HG03439 (cell line): ENCODE results near the gene CD70.
"Not testable (repeated sequence)": the region's sequence is repeated elsewhere in the genome, so short reads cannot be mapped to it uniquely, and the experiment has no call there.

Experiments
- ATAC-seq: cut with Tn5 transposase; IDR thresholded peaks from one replicate; pipeline ENCODE4 v1.9.1; 2021; ENCODE audit warnings: mild to moderate bottlenecking, moderate library complexity; ENCODE audit not compliant: unreplicated experiment

CD70 gene

GRCh38 chr19:6590827-6591319 lies at the start of gene CD70:
Gene CD70 (minus strand): TSS chr19:6591150. CDS start chr19:6591002, 148 bp downstream.
- peak; percentile 44 for ATAC-seq

- not testable (repeated sequence) for ATAC-seq
Measured at GRCh38 chr19:6640333-6640732, 49.4 kb upstream of the CD70 start.

GRCh38 chr19:6639439-6639838 lies 48.5 kb upstream of the CD70 start:
- no peak for ATAC-seq

- not testable (repeated sequence) for ATAC-seq
Measured at GRCh38 chr19:6633456-6633813, 42.5 kb upstream of the CD70 start.

GRCh38 chr19:6632747-6633455 lies 42.0 kb upstream of the CD70 start:
- ATAC-seq: not testable (repeated sequence)

GRCh38 chr19:6632002-6632621 lies 41.2 kb upstream of the CD70 start:
- no peak for ATAC-seq

GRCh38 chr19:6626764-6627163 lies 35.8 kb upstream of the CD70 start:
- no peak for ATAC-seq

GRCh38 chr19:6617374-6617773 lies 26.4 kb upstream of the CD70 start:
- no peak for ATAC-seq

GRCh38 chr19:6616011-6616410 lies 25.1 kb upstream of the CD70 start:
- ATAC-seq: no peak

- no peak for ATAC-seq
Measured at GRCh38 chr19:6613711-6614110, 22.8 kb upstream of the CD70 start.

GRCh38 chr19:6610934-6611852 lies 20.2 kb upstream of the CD70 start:
- ATAC-seq: no peak

- no peak for ATAC-seq
Measured at GRCh38 chr19:6608940-6609339, 18.0 kb upstream of the CD70 start.

GRCh38 chr19:6608146-6608545 lies 17.2 kb upstream of the CD70 start:
- ATAC-seq: not testable (repeated sequence)

- ATAC-seq: not testable (repeated sequence)
Measured at GRCh38 chr19:6606276-6607070, 15.5 kb upstream of the CD70 start.

GRCh38 chr19:6604906-6605305 lies 14.0 kb upstream of the CD70 start:
- ATAC-seq: no peak

GRCh38 chr19:6602729-6603114 lies 11.8 kb upstream of the CD70 start:
- no peak for ATAC-seq

GRCh38 chr19:6601537-6602052 lies 10.6 kb upstream of the CD70 start:
- peak; percentile 52 for ATAC-seq

- ATAC-seq: not testable (repeated sequence)
Measured at GRCh38 chr19:6600951-6601536, 10.1 kb upstream of the CD70 start.

GRCh38 chr19:6599866-6600454 lies 9.0 kb upstream of the CD70 start:
- ATAC-seq: no peak
